Central memory CD8-positive, alpha-beta T cell (primary cell): ENCODE results near the gene MPRIP.

ENCODE experiments used
- ATAC-seq: fragments of 150-1000 bp; cut with Tn5 transposase; replicated peaks from 2 replicates; pipeline ENCODE4 v1.10.0; 2022; ENCODE audit warnings: mild to moderate bottlenecking, moderate FRiP score, moderate number of reproducible peaks; ENCODE audit not compliant: poor library complexity, severe bottlenecking; ENCODE audit errors: extremely low read depth
- DNase-seq, 2 donors: peaks; one replicate each; pipeline ENCODE4 v3.0.0; 2021; ENCODE audit warnings: low spot score in 2 of 2
- H3K27ac Mint-ChIP-seq: one replicate; pipeline ENCODE4 v1.8.0; 2022; ENCODE audit warnings: low read depth, mild to moderate bottlenecking, moderate library complexity, mixed read lengths
- H3K27me3 Mint-ChIP-seq: one replicate; pipeline ENCODE4 v1.8.0; 2022; ENCODE audit warnings: mixed read lengths
- H3K36me3 Mint-ChIP-seq: one replicate; pipeline ENCODE4 v1.8.0; 2022; ENCODE audit warnings: mild to moderate bottlenecking, moderate library complexity, mixed read lengths; ENCODE audit not compliant: insufficient read depth
- H3K4me1 Mint-ChIP-seq: one replicate; pipeline ENCODE4 v1.8.0; 2022; ENCODE audit warnings: mixed read lengths
- H3K4me3 Mint-ChIP-seq: one replicate; pipeline ENCODE4 v1.8.0; 2022; ENCODE audit warnings: mild to moderate bottlenecking, moderate library complexity, mixed read lengths
- H3K9me3 Mint-ChIP-seq: one replicate; pipeline ENCODE4 v1.8.0; 2022; ENCODE audit warnings: mixed read lengths

The MPRIP gene

DNA sequence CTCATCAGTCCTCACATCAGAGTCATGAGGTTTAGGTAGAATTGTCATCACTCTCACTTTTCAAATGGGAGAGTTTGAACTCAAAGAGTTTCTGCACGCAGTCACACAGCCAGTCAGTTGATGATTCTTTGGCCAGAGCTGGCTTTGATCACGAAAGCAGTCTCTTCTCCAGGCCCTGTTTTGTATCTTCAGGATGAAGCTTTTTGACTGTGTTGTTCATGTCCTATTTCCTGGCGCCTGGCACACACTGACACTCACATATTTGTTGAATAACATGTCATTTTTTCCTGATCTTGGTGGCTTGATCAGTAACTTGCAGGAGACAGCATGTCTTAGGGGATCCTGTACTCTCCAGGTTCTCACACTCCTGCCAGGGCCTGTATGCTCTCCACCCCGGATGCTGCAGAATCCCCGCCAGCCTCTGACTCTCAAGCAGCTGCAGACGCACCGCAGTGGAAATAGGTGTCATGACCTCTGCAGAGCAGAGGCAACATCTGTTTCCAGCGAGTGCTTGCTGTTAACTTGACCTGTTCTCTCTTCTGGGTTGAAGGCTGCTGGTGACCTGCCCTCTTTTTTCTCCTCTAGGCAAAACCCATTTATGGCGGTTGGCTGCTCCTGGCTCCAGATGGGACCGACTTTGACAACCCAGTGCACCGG, 33.0 kb downstream of the MPRIP start:
- H3K36me3 Mint-ChIP-seq = peaks cover 29% of the 10 kb centered on the region
- no peak for DNase-seq
- peak; percentile 79 for ATAC-seq
- peak overlapping the region; percentile 39 for H3K27ac Mint-ChIP-seq
- peaks cover 69% of the 10 kb centered on the region for H3K4me1 Mint-ChIP-seq
- H3K4me3 Mint-ChIP-seq = no peak overlapping the region
- no peaks in the 10 kb centered on the region for H3K27me3 Mint-ChIP-seq
- H3K9me3 Mint-ChIP-seq = no peaks in the 10 kb centered on the region

DNA sequence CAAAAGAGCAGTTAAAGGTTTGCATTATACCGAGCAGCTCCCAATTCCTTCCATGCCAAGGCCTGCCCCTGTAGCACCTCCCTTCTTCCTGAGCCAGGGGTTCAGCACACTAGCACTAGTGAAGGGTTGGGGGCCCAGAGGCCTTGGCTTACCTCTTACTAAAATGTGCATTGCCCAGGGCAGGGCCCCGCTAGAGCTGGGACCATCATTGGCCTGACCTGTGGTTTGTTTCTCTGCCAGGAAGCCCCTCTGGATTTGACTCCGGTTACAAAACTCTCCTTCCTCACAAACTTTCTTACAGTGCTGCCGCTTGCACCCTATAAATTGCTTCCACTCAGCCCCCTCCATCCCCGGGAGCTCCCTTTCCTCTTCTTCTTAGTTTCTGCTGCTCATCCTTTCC, 33.8 kb downstream of the MPRIP start:
- DNase-seq (no peak), ATAC-seq (no peak)
- H3K27ac Mint-ChIP-seq = no peak overlapping the region
- peaks cover 29% of the 10 kb centered on the region for H3K36me3 Mint-ChIP-seq
- H3K9me3 Mint-ChIP-seq = no peaks in the 10 kb centered on the region
- no peaks in the 10 kb centered on the region for H3K27me3 Mint-ChIP-seq
- H3K4me1 Mint-ChIP-seq = peaks cover 62% of the 10 kb centered on the region
- no peak overlapping the region for H3K4me3 Mint-ChIP-seq

- Mint-ChIP-seq H3K36me3 (peaks cover 28% of the 10 kb centered on the region), H3K4me3 (no peak overlapping the region), H3K9me3 (no peaks in the 10 kb centered on the region), H3K4me1 (peaks cover 57% of the 10 kb centered on the region), H3K27ac (no peak overlapping the region), H3K27me3 (no peaks in the 10 kb centered on the region)
- ATAC-seq (no peak), DNase-seq (no peak)
Observed at GRCh38 chr17:17077101-17077500, 34.8 kb downstream of the MPRIP start.

- no peak overlapping the region for H3K27ac Mint-ChIP-seq
- H3K27me3 Mint-ChIP-seq = no peaks in the 10 kb centered on the region
- DNase-seq (no peak), ATAC-seq (no peak)
- H3K9me3 Mint-ChIP-seq = no peaks in the 10 kb centered on the region
- peaks cover 28% of the 10 kb centered on the region for H3K36me3 Mint-ChIP-seq
- peaks cover 52% of the 10 kb centered on the region for H3K4me1 Mint-ChIP-seq
- no peak overlapping the region for H3K4me3 Mint-ChIP-seq
Observed at GRCh38 chr17:17077861-17078732, 35.8 kb downstream of the MPRIP start.

GRCh38 chr17:17078832-17079231, 36.6 kb downstream of the MPRIP start:
- ATAC-seq = no peak
- H3K36me3 Mint-ChIP-seq = peaks cover 31% of the 10 kb centered on the region
- no peak overlapping the region for H3K27ac Mint-ChIP-seq
- peaks cover 46% of the 10 kb centered on the region for H3K4me1 Mint-ChIP-seq
- no peaks in the 10 kb centered on the region for H3K9me3 Mint-ChIP-seq
- H3K27me3 Mint-ChIP-seq = no peaks in the 10 kb centered on the region
- no peak for DNase-seq
- no peak overlapping the region for H3K4me3 Mint-ChIP-seq

DNA sequence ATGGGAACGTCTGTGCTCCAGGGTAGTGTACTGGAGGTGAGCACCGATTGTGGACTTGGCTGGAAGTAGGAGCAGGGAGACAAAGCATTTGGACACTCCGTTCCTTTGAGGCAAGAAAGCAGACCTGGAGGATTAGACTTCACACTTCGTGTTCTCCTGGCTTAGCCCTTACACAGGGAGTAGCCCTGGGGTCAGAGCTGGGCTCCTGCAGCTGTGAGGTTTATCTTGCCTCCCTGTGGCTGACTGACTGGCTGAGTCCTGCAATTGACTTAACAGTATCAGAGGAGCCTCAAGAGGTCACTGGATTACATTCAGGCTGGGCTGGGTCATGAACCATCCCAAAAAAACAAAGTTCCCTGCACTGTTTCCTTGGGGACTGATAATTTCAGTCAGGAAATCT, 37.1 kb downstream of the MPRIP start:
- Mint-ChIP-seq H3K36me3 (peaks cover 31% of the 10 kb centered on the region), H3K4me3 (no peak overlapping the region), H3K9me3 (no peaks in the 10 kb centered on the region), H3K4me1 (peaks cover 45% of the 10 kb centered on the region), H3K27ac (peak overlapping the region; percentile 19), H3K27me3 (no peaks in the 10 kb centered on the region)
- DNase-seq (no peak), ATAC-seq (no peak)

- Mint-ChIP-seq H3K27me3 (no peaks in the 10 kb centered on the region), H3K36me3 (peaks cover 31% of the 10 kb centered on the region), H3K4me1 (peaks cover 41% of the 10 kb centered on the region), H3K27ac (peak overlapping the region; percentile 19), H3K4me3 (no peak overlapping the region), H3K9me3 (no peaks in the 10 kb centered on the region)
- DNase-seq = no peak
- no peak for ATAC-seq
Observed at GRCh38 chr17:17079761-17080160, 37.5 kb downstream of the MPRIP start.

- no peaks in the 10 kb centered on the region for H3K27me3 Mint-ChIP-seq
- no peak for DNase-seq
- H3K27ac Mint-ChIP-seq = peak overlapping the region; percentile 19
- H3K9me3 Mint-ChIP-seq = no peaks in the 10 kb centered on the region
- peaks cover 31% of the 10 kb centered on the region for H3K36me3 Mint-ChIP-seq
- no peak overlapping the region for H3K4me3 Mint-ChIP-seq
- no peak for ATAC-seq
- peaks cover 36% of the 10 kb centered on the region for H3K4me1 Mint-ChIP-seq
Observed at GRCh38 chr17:17080181-17080631, 37.9 kb downstream of the MPRIP start.

DNA sequence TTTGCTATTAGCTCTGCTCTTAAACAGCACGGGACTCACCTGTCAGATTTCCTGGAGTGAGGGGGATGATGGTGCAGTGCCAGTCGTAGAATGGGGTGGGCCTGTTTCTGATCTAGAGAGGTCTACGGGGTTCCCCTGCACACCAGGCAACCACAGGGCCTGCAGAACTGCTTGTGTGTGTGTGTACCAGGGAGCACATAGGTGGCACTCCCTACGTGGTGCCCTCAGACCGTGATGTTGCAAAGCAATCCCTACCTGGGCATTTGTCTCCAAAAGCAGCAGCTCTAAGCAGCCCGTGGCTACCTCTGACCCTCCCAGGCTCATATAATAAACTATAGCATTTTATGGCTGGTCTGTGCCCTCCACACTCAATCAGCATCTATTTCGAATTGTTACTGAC, 38.5 kb downstream of the MPRIP start:
- Mint-ChIP-seq H3K27ac (peak overlapping the region; percentile 15), H3K4me3 (no peak overlapping the region), H3K27me3 (no peaks in the 10 kb centered on the region), H3K36me3 (peaks cover 31% of the 10 kb centered on the region), H3K9me3 (no peaks in the 10 kb centered on the region), H3K4me1 (peaks cover 30% of the 10 kb centered on the region)
- no peak for DNase-seq
- ATAC-seq = no peak

GRCh38 chr17:17081304-17081940, 39.2 kb downstream of the MPRIP start:
- Mint-ChIP-seq H3K27ac (peak overlapping the region; percentile 15), H3K4me1 (peaks cover 29% of the 10 kb centered on the region), H3K9me3 (no peaks in the 10 kb centered on the region), H3K4me3 (no peak overlapping the region), H3K27me3 (no peaks in the 10 kb centered on the region), H3K36me3 (peaks cover 27% of the 10 kb centered on the region)
- DNase-seq = no peak
- no peak for ATAC-seq

DNA sequence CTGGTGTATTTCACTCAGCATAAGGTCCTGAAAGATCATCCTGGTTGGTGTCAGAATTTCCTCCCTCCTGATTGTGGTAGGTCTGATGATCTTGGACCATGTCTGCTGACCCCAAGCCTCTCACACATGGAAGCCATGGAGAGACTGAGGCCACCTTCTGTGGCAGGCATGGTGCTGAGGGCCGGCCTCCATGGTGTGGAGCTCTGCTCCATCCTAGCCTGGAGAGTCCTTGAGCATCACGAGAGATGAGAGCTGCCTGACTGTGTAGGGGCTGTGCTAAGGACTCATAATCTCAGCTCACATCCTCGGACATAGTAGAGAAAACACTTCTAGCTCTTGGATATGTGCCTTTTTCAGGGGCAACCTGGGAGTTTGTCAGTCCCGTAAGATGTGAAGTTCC, 40.6 kb downstream of the MPRIP start:
- H3K27me3 Mint-ChIP-seq = no peaks in the 10 kb centered on the region
- H3K27ac Mint-ChIP-seq = no peak overlapping the region
- ATAC-seq (no peak), DNase-seq (no peak)
- H3K4me1 Mint-ChIP-seq = peaks cover 42% of the 10 kb centered on the region
- no peak overlapping the region for H3K4me3 Mint-ChIP-seq
- H3K9me3 Mint-ChIP-seq = no peaks in the 10 kb centered on the region
- H3K36me3 Mint-ChIP-seq = peaks cover 17% of the 10 kb centered on the region

DNA sequence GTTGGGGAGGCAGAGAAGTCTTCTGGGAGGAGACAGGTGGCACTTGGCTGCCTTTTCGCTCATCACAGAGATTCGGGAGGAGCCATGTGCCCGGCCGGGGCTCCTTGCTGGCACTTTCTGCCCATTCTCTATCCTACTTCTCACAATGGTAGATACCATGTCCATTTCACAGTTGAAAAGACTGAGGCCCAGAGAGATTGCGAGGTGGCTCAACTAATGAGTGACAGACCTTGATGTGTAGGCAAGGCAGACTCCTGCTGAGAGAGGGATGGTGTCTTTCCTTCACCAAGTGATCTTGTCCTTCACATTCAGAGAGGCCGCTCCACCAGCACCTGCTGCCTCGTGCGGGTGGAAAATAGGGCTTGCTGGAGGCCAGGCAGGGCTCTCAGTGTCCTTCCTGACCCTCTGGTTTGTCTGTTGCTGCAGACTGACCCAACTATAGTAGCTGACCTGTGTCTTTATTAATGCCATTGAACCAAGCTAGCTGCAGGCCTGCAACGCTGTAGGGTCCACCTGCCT, 42.1 kb downstream of the MPRIP start:
- ATAC-seq (no peak), DNase-seq (no peak)
- peaks cover 51% of the 10 kb centered on the region for H3K4me1 Mint-ChIP-seq
- H3K27me3 Mint-ChIP-seq = no peaks in the 10 kb centered on the region
- no peaks in the 10 kb centered on the region for H3K9me3 Mint-ChIP-seq
- no peak overlapping the region for H3K4me3 Mint-ChIP-seq
- H3K27ac Mint-ChIP-seq = no peak overlapping the region
- peaks cover 10% of the 10 kb centered on the region for H3K36me3 Mint-ChIP-seq
